Smooth muscle cell (in vitro differentiated cells): Measurements from ENCODE around the gene SMOC2. TPM values are rescaled to one million over a fixed set of nuclear protein-coding genes. Genes with fewer than 3 reads are reported as not detected.

Experiments
- DNase-seq: peaks from one replicate; lab custom pipeline; 2025; ENCODE audit not compliant: unreplicated experiment; lab: John Stamatoyannopoulos, UW
- H2AFZ ChIP-seq: fragments of 200-600 bp; sonication (generic); 2 replicates; pipeline ENCODE4 v1.6.0; 2016; ENCODE audit warnings: antibody characterized with exemption, low read depth, mild to moderate bottlenecking
- H3F3A ChIP-seq: fragments of 200-600 bp; sonication (generic); 2 replicates; pipeline ENCODE4 v1.6.0; 2017; ENCODE audit warnings: antibody characterized with exemption, low read depth
- H3K27ac ChIP-seq: fragments of 200-600 bp; sonication (generic); 2 replicates; pipeline ENCODE4 v1.5.1; 2016; ENCODE audit warnings: low read depth, mild to moderate bottlenecking
- H3K27me3 ChIP-seq: fragments of 200-600 bp; sonication (generic); 2 replicates; pipeline ENCODE4 v1.6.1; 2016; ENCODE audit warnings: low read depth, mild to moderate bottlenecking
- H3K36me3 ChIP-seq: fragments of 200-600 bp; sonication (generic); 2 replicates; pipeline ENCODE4 v1.5.1; 2016; ENCODE audit warnings: low read depth
- H3K4me1 ChIP-seq: fragments of 200-600 bp; sonication (generic); 2 replicates; pipeline ENCODE4 v1.5.1; 2016; ENCODE audit warnings: low read depth
- H3K4me2 ChIP-seq: fragments of 200-600 bp; sonication (generic); 2 replicates; pipeline ENCODE4 v1.6.0; 2016; ENCODE audit warnings: mild to moderate bottlenecking
- H3K4me3 ChIP-seq: fragments of 200-600 bp; sonication (generic); 2 replicates; pipeline ENCODE4 v1.5.1; 2016; ENCODE audit warnings: mild to moderate bottlenecking
- H3K79me2 ChIP-seq: fragments of 200-600 bp; sonication (generic); 2 replicates; pipeline ENCODE4 v1.6.0; 2016; ENCODE audit warnings: low read depth, mild to moderate bottlenecking
- H3K9ac ChIP-seq: fragments of 200-600 bp; sonication (generic); 2 replicates; pipeline ENCODE4 v1.6.0; 2016; ENCODE audit warnings: low read depth
- H3K9me3 ChIP-seq: fragments of 200-600 bp; sonication (generic); replicated peaks from 2 replicates; pipeline ENCODE4 v1.5.1; 2016; ENCODE audit warnings: low read depth
- H4K20me1 ChIP-seq: fragments of 200-600 bp; sonication (generic); 2 replicates; pipeline ENCODE4 v1.6.0; 2016; ENCODE audit warnings: low read depth
- WGBS: methylation state at CpG from one replicate; pipeline ENCODE4 v1.1.7; 2016; ENCODE audit warnings: low lambda C conversion rate; 5-methylcytosine and 5-hydroxymethylcytosine counted together
- polyA plus RNA-seq: library from polyadenylated mRNA; unstranded; fragments of >200 nt; fragmentation: Nextera tagmentation; extraction: Ambion mirVana; gene quantifications from 2 replicates; pipeline ENCODE4 v1.2.1, GENCODE V29; 2016
- total RNA-seq: library from RNA; depleted of rRNA; stranded (reverse); fragments of >200 nt; gene quantifications from 2 replicates; pipeline ENCODE4 v1.2.3, GENCODE V29; 2014
- TF ChIP-seq, protein P1 (sequence below): fragments of 200-600 bp; sonication (generic); IDR thresholded peaks from 2 replicates; pipeline ENCODE4 v1.5.1; 2017; ENCODE audit warnings: borderline replicate concordance, mild to moderate bottlenecking, antibody characterized with exemption; ENCODE audit not compliant: insufficient read depth, poor library complexity, severe bottlenecking

Gene SMOC2
- total and polyA plus RNA-seq, 2 experiments from 2014 or later: 0.63 to 1.2 TPM

DNA sequence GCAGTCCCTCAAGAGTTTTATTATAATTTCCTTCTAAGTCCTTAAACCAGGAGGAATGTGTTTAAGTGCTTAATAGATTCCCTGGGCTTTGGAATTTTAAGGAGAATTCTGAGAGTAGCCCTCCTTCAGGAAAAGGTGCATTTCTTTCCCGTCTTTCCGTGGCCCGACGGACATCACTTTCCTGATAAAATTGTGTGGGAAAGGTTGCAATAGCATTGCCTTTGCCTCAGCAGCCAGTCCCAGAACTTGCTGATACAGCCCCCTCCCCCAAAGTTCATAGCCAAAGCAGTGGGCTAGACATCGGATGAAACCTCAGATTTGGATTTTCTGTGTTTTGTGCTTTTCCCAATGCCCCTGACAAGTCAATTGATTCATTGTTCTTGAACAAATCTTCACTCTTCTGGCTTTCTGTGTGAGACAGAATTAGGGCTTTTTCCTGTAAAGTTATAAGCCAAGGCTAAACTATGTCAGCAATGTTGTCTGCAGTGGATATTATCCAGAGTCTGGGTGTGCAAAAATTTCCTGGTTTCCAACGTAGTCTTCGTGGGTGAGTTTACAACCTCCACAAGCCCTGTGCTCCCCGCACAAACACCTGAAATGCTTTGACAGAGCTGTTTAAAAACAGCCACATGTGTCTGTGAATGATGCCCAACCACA, 1.1 kb upstream of the SMOC2 start:
- no peak overlapping the region for H3K27ac ChIP-seq
- peak overlapping the region; percentile 87 for H3K4me2 ChIP-seq
- 35% methylated on average over 8 of the region's 8 CpGs for WGBS
- H3K9me3 ChIP-seq: no peaks in the 10 kb centered on the region
- H3K27me3 ChIP-seq: peaks cover 79% of the 10 kb centered on the region
- H3F3A ChIP-seq: peaks cover 12% of the 10 kb centered on the region
- H3K9ac ChIP-seq: no peak overlapping the region
- H2AFZ ChIP-seq: no peak overlapping the region
- no peaks in the 10 kb centered on the region for H3K79me2 ChIP-seq
- peaks cover 8% of the 10 kb centered on the region for H3K4me1 ChIP-seq
- H3K4me3 ChIP-seq: no peak overlapping the region
- TF ChIP-seq, protein P1, sequence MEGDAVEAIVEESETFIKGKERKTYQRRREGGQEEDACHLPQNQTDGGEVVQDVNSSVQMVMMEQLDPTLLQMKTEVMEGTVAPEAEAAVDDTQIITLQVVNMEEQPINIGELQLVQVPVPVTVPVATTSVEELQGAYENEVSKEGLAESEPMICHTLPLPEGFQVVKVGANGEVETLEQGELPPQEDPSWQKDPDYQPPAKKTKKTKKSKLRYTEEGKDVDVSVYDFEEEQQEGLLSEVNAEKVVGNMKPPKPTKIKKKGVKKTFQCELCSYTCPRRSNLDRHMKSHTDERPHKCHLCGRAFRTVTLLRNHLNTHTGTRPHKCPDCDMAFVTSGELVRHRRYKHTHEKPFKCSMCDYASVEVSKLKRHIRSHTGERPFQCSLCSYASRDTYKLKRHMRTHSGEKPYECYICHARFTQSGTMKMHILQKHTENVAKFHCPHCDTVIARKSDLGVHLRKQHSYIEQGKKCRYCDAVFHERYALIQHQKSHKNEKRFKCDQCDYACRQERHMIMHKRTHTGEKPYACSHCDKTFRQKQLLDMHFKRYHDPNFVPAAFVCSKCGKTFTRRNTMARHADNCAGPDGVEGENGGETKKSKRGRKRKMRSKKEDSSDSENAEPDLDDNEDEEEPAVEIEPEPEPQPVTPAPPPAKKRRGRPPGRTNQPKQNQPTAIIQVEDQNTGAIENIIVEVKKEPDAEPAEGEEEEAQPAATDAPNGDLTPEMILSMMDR: no peak
- no peak for DNase-seq
- no peaks in the 10 kb centered on the region for H3K36me3 ChIP-seq
- H4K20me1 ChIP-seq: no peaks in the 10 kb centered on the region

DNA sequence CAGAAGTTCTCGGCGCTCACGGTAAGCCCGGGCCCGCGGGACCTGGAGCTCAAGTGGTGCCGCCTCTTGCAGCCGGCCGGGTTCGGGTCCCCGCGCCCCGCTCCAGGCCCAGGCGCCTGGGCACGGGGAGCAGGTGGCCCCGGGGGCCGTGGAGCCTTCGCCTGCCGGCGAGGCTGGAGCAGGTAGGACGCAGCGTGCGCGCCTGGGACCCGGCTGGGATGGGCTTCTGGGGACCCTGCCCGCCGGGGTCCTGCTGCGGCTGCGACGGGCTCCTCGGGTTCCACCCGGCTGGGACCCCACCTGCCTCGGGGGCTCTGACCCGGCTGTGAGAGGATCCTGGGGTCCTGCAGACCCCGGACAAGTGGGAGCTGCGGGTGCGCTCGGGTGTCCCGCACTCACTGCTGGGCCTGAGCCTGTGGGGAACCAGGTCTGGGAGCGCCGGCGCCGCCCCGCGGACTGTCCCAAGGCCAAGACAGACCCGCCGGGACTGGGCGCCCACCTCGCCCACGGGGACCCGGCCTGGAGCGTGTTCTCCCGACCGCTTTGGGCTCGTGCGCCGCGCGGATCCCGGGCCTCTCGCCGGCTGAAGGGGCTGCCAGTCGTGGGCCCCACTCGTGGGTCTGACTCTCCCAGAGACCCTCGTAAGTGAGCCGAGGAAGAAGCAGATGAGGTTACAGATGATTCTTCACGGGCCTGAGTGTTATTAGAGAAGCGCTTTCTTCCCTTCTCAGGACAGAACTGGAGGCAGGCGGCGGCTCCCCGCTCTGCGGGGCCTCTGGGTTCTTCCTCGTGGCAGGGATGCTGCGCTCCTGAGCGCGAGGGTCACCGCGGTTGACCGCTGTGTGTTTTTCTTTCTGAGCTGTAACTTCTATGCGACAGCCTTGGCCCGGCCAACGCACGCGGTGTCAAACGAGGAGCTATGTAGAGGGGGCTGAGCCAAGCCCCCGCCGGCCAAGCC, 729 bp downstream of the SMOC2 start:
- TF ChIP-seq, protein P1: no peak
- Histone ChIP-seq H4K20me1 (no peaks in the 10 kb centered on the region), H2AFZ (no peak overlapping the region), H3K9ac (no peak overlapping the region), H3K79me2 (no peaks in the 10 kb centered on the region), H3F3A (peaks cover 12% of the 10 kb centered on the region), H3K4me1 (peaks cover 8% of the 10 kb centered on the region), H3K4me2 (peak overlapping the region; percentile 87), H3K27me3 (peaks cover 88% of the 10 kb centered on the region), H3K9me3 (no peaks in the 10 kb centered on the region), H3K36me3 (no peaks in the 10 kb centered on the region), H3K4me3 (peak overlapping the region; percentile 50), H3K27ac (no peak overlapping the region)
- WGBS: 3% methylated on average over 78 of the region's 87 CpGs
- DNase-seq: no peak

DNA sequence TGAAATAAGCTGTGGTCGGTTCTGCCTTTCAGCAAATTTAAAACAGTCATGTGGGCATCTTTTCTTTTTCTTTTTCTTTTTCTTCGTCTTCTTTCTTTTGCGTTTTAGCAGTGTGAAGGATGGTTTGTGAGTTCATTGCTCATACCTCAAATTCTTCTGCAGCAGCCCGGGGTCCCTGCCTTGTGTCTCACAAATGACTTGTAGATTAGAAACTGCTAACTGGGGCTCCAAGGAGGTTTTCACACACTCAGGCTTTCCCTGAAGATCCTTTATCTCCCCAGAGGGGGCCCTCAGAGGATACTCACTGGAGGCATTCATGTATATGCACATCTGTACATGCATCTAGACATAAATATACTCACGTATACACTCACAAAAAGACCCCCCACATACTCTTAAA, 1.7 kb downstream of the SMOC2 start:
- 15% methylated on average over 5 of the region's 5 CpGs for WGBS
- no peak for DNase-seq
- peaks cover 97% of the 10 kb centered on the region for H3K27me3 ChIP-seq

More for the DNA sequence above, 1.7 kb downstream of the SMOC2 start:
- peak overlapping the region; percentile 50 for H3K4me3 ChIP-seq
- TF ChIP-seq, protein P1: no peak
- peaks cover 12% of the 10 kb centered on the region for H3F3A ChIP-seq
- no peaks in the 10 kb centered on the region for H3K9me3 ChIP-seq
- peaks cover 8% of the 10 kb centered on the region for H3K4me1 ChIP-seq
- H3K9ac ChIP-seq: no peak overlapping the region
- H4K20me1 ChIP-seq: no peaks in the 10 kb centered on the region
- no peaks in the 10 kb centered on the region for H3K79me2 ChIP-seq
- no peak overlapping the region for H2AFZ ChIP-seq
- peak overlapping the region; percentile 87 for H3K4me2 ChIP-seq
- no peak overlapping the region for H3K27ac ChIP-seq
- H3K36me3 ChIP-seq: no peaks in the 10 kb centered on the region
